Muscle layer of duodenum (tissue), 2 donors: ENCODE data around the gene ZFHX3.

Source experiments
- H3K27ac ChIP-seq: one replicate; pipeline ENCODE4 v1.7.0; 2013; ENCODE audit warnings: mild to moderate bottlenecking, low read length
- H3K27me3 ChIP-seq: one replicate; pipeline ENCODE4 v1.7.0; 2013; ENCODE audit warnings: low read depth, mild to moderate bottlenecking, control low read depth, low read length
- H3K36me3 ChIP-seq, 2 donors: one replicate each; pipeline ENCODE4 v1.7.0; 2013; ENCODE audit warnings: low read length in 2 of 2, control low read depth in 1 of 2, mild to moderate bottlenecking in 1 of 2; ENCODE audit not compliant: insufficient read depth in 2 of 2, control insufficient read depth in 1 of 2
- H3K4me1 ChIP-seq, 2 donors: one replicate each; pipeline ENCODE4 v1.7.0; 2013; ENCODE audit warnings: low read length in 2 of 2, mild to moderate bottlenecking in 2 of 2, control low read depth in 1 of 2, moderate library complexity in 1 of 2; ENCODE audit not compliant: insufficient read depth in 2 of 2, control insufficient read depth in 1 of 2
- H3K4me3 ChIP-seq, 2 donors: one replicate each; pipeline ENCODE4 v1.7.0; 2013; ENCODE audit warnings: low read length in 2 of 2, low read depth in 1 of 2, mild to moderate bottlenecking in 1 of 2
- H3K9me3 ChIP-seq, 2 donors: one replicate each; pipeline ENCODE4 v1.7.0; 2013; ENCODE audit warnings: low read length in 2 of 2, control low read depth in 1 of 2, mild to moderate bottlenecking in 1 of 2; ENCODE audit not compliant: control insufficient read depth in 1 of 2
- donor health status: healthy.

Gene ZFHX3

GRCh38 chr16:73043828-73044467 is 4.0 kb downstream of the ZFHX3 start:
- H3K4me1 ChIP-seq: peaks cover 3 to 17% of the 10 kb centered on the region in 2 donors
- peaks cover 0 to 3% of the 10 kb centered on the region in 2 donors for H3K36me3 ChIP-seq
- H3K9me3 ChIP-seq: no peaks in the 10 kb centered on the region
- H3K27ac ChIP-seq: no peak overlapping the region
- H3K4me3 ChIP-seq: no peak overlapping the region
- H3K27me3 ChIP-seq: no peaks in the 10 kb centered on the region

GRCh38 chr16:73042807-73043206 is 5.1 kb downstream of the ZFHX3 start:
- H3K4me3 ChIP-seq: no peak overlapping the region
- no peaks in the 10 kb centered on the region for H3K9me3 ChIP-seq
- no peak overlapping the region for H3K27ac ChIP-seq
- H3K36me3 ChIP-seq: peaks cover 0 to 3% of the 10 kb centered on the region in 2 donors
- H3K4me1 ChIP-seq: peaks cover 3 to 15% of the 10 kb centered on the region in 2 donors
- H3K27me3 ChIP-seq: no peaks in the 10 kb centered on the region

- no peak overlapping the region for H3K4me3 ChIP-seq
- H3K36me3 ChIP-seq: no peaks in the 10 kb centered on the region
- H3K27me3 ChIP-seq: no peaks in the 10 kb centered on the region
- H3K9me3 ChIP-seq: no peaks in the 10 kb centered on the region
- peaks cover 3 to 18% of the 10 kb centered on the region in 2 donors for H3K4me1 ChIP-seq
- no peak overlapping the region for H3K27ac ChIP-seq
These were observed 6.3 kb downstream of the ZFHX3 start for GRCh38 chr16:73041676-73042075.

- Histone ChIP-seq H3K27me3 (no peaks in the 10 kb centered on the region), H3K27ac (no peak overlapping the region), H3K36me3 (no peaks in the 10 kb centered on the region), H3K9me3 (no peaks in the 10 kb centered on the region), H3K4me3 (no peak overlapping the region), H3K4me1 (peaks cover 5 to 19% of the 10 kb centered on the region in 2 donors)
These were observed 7.1 kb downstream of the ZFHX3 start for GRCh38 chr16:73040735-73041402.

- Histone ChIP-seq H3K4me1 (peaks cover 5 to 19% of the 10 kb centered on the region in 2 donors), H3K27ac (no peak overlapping the region), H3K36me3 (no peaks in the 10 kb centered on the region), H3K27me3 (no peaks in the 10 kb centered on the region), H3K4me3 (no peak overlapping the region), H3K9me3 (no peaks in the 10 kb centered on the region)
These were observed 7.8 kb downstream of the ZFHX3 start for GRCh38 chr16:73040136-73040535.

GRCh38 chr16:73037845-73038570 is 9.9 kb downstream of the ZFHX3 start:
- no peaks in the 10 kb centered on the region for H3K9me3 ChIP-seq
- no peak overlapping the region for H3K4me3 ChIP-seq
- no peaks in the 10 kb centered on the region for H3K36me3 ChIP-seq
- no peaks in the 10 kb centered on the region for H3K27me3 ChIP-seq
- no peak overlapping the region for H3K27ac ChIP-seq
- H3K4me1 ChIP-seq: peaks cover 3 to 17% of the 10 kb centered on the region in 2 donors

GRCh38 chr16:73037331-73037745 is 10.6 kb downstream of the ZFHX3 start:
- peaks cover 7 to 17% of the 10 kb centered on the region in 2 donors for H3K4me1 ChIP-seq
- H3K36me3 ChIP-seq: no peaks in the 10 kb centered on the region
- no peaks in the 10 kb centered on the region for H3K9me3 ChIP-seq
- H3K4me3 ChIP-seq: no peak overlapping the region
- no peaks in the 10 kb centered on the region for H3K27me3 ChIP-seq
- no peak overlapping the region for H3K27ac ChIP-seq

GRCh38 chr16:73036074-73036826 is 11.7 kb downstream of the ZFHX3 start:
- Histone ChIP-seq H3K4me3 (no peak overlapping the region), H3K27me3 (no peaks in the 10 kb centered on the region), H3K4me1 (peaks cover 7 to 16% of the 10 kb centered on the region in 2 donors), H3K9me3 (no peaks in the 10 kb centered on the region), H3K27ac (no peak overlapping the region), H3K36me3 (no peaks in the 10 kb centered on the region)

- no peaks in the 10 kb centered on the region for H3K9me3 ChIP-seq
- no peaks in the 10 kb centered on the region for H3K27me3 ChIP-seq
- H3K4me3 ChIP-seq: no peak overlapping the region
- H3K4me1 ChIP-seq: peaks cover 7 to 16% of the 10 kb centered on the region in 2 donors
- no peaks in the 10 kb centered on the region for H3K36me3 ChIP-seq
- H3K27ac ChIP-seq: no peak overlapping the region
These were observed 13.6 kb downstream of the ZFHX3 start for GRCh38 chr16:73034374-73034773.

GRCh38 chr16:73033271-73033998 is 14.5 kb downstream of the ZFHX3 start:
- peaks cover 7 to 16% of the 10 kb centered on the region in 2 donors for H3K4me1 ChIP-seq

More at GRCh38 chr16:73033271-73033998, 14.5 kb downstream of the ZFHX3 start:
- Histone ChIP-seq H3K27me3 (no peaks in the 10 kb centered on the region), H3K27ac (no peak overlapping the region), H3K9me3 (no peaks in the 10 kb centered on the region), H3K36me3 (no peaks in the 10 kb centered on the region), H3K4me3 (no peak overlapping the region)
